Measurements from ENCODE around the gene APOL3. TPM values are rescaled to one million over a fixed set of nuclear protein-coding genes. Genes with fewer than 3 reads are reported as not detected.

APOL3 gene
- total RNA-seq, 3 donors from 2014 or later (not counting 1 experiment from before 2014, with no cell fraction given) = 105 to 166 (median 111) TPM

- H3K4me3 Mint-ChIP-seq = peak overlapping the region; percentile 99
- Histone ChIP-seq H3K4me3 (ENCODE audit: low read length) (peak overlapping the region; percentile 54), H3K4me1 (ENCODE audit: control insufficient read depth, insufficient read depth, low read length) (peaks cover 84% of the 10 kb centered on the region), H3K27ac (ENCODE audit: low read length) (peak overlapping the region; percentile 96), H3K36me3 (ENCODE audit: control insufficient read depth, insufficient read depth, low read length) (peaks cover 11% of the 10 kb centered on the region), H3K9me3 (ENCODE audit: control insufficient read depth, insufficient read depth, low read length) (no peaks in the 10 kb centered on the region), H3K27me3 (ENCODE audit: control insufficient read depth, insufficient read depth, low read length) (no peaks in the 10 kb centered on the region)
- DNase-seq (peak; percentile 67 to 89), ATAC-seq (peak; percentile 64 to 70 (median 67))
- H3K27ac Mint-ChIP-seq = peak overlapping the region; percentile 99 to 100
- H3K9me3 Mint-ChIP-seq = peaks cover 0 to 4% of the 10 kb centered on the region in 2 donors
- H3K27me3 Mint-ChIP-seq (ENCODE audit: low read depth in 2 of 2) = no peaks in the 10 kb centered on the region
- H3K4me1 Mint-ChIP-seq = peaks cover 89 to 94% of the 10 kb centered on the region in 2 donors
- TF ChIP-seq CTCF (IDR thresholded peaks at IDR 0.05) = no peak
- 7% methylated on average over 11 of the region's 15 CpGs for WGBS (ENCODE audit: insufficient coverage)
- intact Hi-C loops (cut with micrococcal nuclease) = no loop called here
- H3K36me3 Mint-ChIP-seq = peaks cover 9% of the 10 kb centered on the region
Observed at GRCh38 chr22:36156515-36157419, 3.8 kb downstream of the APOL3 start.

- Mint-ChIP-seq H3K36me3 (peaks cover 13% of the 10 kb centered on the region), H3K9me3 (peaks cover 0 to 5% of the 10 kb centered on the region in 2 donors), H3K4me1 (peaks cover 89 to 94% of the 10 kb centered on the region in 2 donors), H3K27me3 (ENCODE audit: low read depth in 2 of 2) (no peaks in the 10 kb centered on the region), H3K4me3 (peak overlapping the region; percentile 99), H3K27ac (peak overlapping the region; percentile 99 to 100)
- H3K36me3 ChIP-seq (ENCODE audit: control insufficient read depth, insufficient read depth, low read length) = peaks cover 11% of the 10 kb centered on the region
- TF ChIP-seq CTCF (IDR thresholded peaks at IDR 0.05) = no peak
- intact Hi-C loops (cut with micrococcal nuclease) = no loop called here
- H3K4me1 ChIP-seq (ENCODE audit: control insufficient read depth, insufficient read depth, low read length) = peaks cover 78% of the 10 kb centered on the region
- 68% methylated on average over 8 of the region's 8 CpGs for WGBS (ENCODE audit: insufficient coverage)
- ATAC-seq (no peak), DNase-seq (no peak)
- H3K27me3 ChIP-seq (ENCODE audit: control insufficient read depth, insufficient read depth, low read length) = no peaks in the 10 kb centered on the region
- H3K4me3 ChIP-seq (ENCODE audit: low read length) = peak overlapping the region; percentile 54
- H3K27ac ChIP-seq (ENCODE audit: low read length) = peak overlapping the region; percentile 96
- H3K9me3 ChIP-seq (ENCODE audit: control insufficient read depth, insufficient read depth, low read length) = no peaks in the 10 kb centered on the region
Observed at GRCh38 chr22:36156119-36156514, 4.4 kb downstream of the APOL3 start.

GRCh38 chr22:36155702-36156101 lies 4.9 kb downstream of the APOL3 start:
- Histone ChIP-seq H3K4me1 (ENCODE audit: control insufficient read depth, insufficient read depth, low read length) (peaks cover 74% of the 10 kb centered on the region), H3K4me3 (ENCODE audit: low read length) (no peak overlapping the region), H3K27me3 (ENCODE audit: control insufficient read depth, insufficient read depth, low read length) (no peaks in the 10 kb centered on the region), H3K9me3 (ENCODE audit: control insufficient read depth, insufficient read depth, low read length) (no peaks in the 10 kb centered on the region), H3K36me3 (ENCODE audit: control insufficient read depth, insufficient read depth, low read length) (peaks cover 11% of the 10 kb centered on the region), H3K27ac (ENCODE audit: low read length) (peak overlapping the region; percentile 96)
- Mint-ChIP-seq H3K27ac (peak overlapping the region; percentile 99 to 100), H3K4me1 (peaks cover 89 to 94% of the 10 kb centered on the region in 2 donors), H3K9me3 (peaks cover 0 to 5% of the 10 kb centered on the region in 2 donors), H3K4me3 (peak overlapping the region; percentile 99), H3K36me3 (peaks cover 13% of the 10 kb centered on the region), H3K27me3 (ENCODE audit: low read depth in 2 of 2) (no peaks in the 10 kb centered on the region)
- DNase-seq (no peak), ATAC-seq (no peak)
- intact Hi-C loops (cut with micrococcal nuclease) = no loop called here
- WGBS (ENCODE audit: insufficient coverage) = 73% methylated on average over 6 of the region's 7 CpGs
- no peak for TF ChIP-seq CTCF (IDR thresholded peaks at IDR 0.05)
